Embryonic facial prominence (tissue), 1 donor: ENCODE measurements around the gene MIR17HG.
"Not testable (repeated sequence)": the region's sequence is repeated elsewhere in the genome, so short reads cannot be mapped to it uniquely, and the experiment has no call there.

Source experiments
- DNase-seq: peaks from one replicate; pipeline ENCODE4 v3.0.0-alpha.2; 2016; ENCODE audit errors: extremely low spot score

MIR17HG gene

DNA sequence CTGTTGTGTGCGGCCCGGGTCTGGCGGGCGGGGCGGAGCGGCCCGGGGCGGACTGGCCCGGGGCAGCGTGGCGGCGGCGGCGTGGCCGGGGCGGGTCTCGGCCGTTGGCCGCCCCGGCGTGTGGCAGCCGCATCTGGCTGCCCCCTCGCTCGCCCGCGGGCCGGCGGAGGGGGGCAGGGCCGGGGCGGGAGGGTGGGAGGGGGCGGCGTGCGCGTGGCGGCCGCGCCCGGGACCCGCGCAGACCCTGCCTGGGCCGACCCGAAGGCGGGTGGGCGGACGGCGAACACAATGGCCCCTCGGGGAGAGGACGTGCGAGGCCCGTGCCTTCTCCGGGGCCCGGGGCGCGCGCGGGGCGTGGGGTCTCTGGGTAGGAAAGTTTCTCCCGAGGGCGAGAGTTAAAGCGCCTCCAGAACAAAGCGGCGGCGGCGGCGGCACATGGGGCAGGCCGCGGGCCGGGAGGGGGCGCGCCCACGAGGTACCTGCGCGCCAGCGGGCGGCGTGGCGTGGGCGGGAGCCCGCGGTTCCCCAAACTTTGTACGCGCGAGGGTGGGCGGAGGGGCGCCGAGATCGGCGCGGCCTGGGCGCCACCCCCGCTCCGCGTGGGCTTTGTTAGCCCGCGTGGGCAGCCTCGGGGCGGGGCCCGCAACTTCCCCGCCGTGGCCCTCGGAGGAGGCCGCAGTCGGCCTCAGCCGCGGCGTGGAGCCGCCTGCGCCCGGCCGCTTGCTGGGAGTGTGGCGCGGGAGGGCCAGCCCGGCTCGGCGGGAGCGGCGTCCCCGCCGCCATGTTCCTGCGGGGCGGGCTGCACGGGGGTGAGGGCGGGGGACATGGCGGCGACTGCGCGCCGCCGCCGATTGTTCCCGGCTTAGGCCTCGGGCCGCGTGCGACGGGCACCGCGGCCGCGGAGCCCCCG, 764 bp downstream of the MIR17HG start:
- no peak for DNase-seq

DNA sequence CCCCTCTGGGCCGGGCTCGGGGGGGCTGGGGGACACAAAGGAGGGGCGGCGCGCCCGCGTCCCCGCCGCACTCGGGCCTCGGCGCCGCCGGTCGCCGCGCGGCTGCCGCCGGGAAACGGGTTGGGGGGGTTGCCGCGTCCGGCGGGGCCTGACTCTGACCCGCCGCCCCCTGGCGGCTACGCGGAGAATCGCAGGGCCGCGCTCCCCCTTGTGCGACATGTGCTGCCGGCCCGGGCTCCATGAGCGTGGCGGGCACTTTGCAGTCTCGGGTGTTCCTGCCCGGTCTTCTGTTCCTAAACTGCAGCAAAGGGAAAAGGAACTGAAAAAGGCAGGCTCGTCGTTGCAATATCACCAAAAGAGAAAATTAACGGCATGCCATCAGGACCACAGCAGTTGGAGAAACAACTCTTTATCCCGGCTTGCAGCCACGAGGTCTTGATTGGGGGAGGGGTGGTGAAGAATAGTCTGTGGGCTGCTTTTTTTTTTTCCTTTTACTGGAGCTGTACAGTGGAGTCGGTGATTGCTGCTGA, 1.5 kb downstream of the MIR17HG start:
- peak; percentile 61 for DNase-seq

DNA sequence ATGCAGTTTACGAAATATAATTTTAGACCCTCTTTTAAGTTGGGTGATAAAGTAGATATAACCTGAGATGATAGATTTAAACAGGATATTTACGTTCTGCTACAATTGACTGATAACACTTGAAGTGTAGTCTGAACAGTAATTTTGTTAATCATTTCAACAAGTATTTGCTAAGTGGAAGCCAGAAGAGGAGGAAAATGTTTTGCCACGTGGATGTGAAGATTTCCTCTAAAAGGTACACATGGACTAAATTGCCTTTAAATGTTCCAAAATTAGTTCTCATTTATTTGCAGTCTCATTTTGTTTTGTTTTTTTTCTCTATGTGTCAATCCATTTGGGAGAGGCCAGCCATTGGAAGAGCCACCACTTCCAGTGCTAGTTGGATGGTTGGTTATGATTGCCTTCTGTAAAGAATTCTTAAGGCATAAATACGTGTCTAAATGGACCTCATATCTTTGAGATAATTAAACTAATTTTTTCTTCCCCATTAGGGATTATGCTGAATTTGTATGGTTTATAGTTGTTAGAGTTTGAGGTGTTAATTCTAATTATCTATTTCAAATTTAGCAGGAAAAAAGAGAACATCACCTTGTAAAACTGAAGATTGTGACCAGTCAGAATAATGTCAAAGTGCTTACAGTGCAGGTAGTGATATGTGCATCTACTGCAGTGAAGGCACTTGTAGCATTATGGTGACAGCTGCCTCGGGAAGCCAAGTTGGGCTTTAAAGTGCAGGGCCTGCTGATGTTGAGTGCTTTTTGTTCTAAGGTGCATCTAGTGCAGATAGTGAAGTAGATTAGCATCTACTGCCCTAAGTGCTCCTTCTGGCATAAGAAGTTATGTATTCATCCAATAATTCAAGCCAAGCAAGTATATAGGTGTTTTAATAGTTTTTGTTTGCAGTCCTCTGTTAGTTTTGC, 2.8 kb downstream of the MIR17HG start:
- no peak for DNase-seq

DNA sequence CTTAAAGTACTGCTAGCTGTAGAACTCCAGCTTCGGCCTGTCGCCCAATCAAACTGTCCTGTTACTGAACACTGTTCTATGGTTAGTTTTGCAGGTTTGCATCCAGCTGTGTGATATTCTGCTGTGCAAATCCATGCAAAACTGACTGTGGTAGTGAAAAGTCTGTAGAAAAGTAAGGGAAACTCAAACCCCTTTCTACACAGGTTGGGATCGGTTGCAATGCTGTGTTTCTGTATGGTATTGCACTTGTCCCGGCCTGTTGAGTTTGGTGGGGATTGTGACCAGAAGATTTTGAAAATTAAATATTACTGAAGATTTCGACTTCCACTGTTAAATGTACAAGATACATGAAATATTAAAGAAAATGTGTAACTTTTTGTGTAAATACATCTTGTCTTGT, 3.6 kb downstream of the MIR17HG start:
- no peak for DNase-seq

DNA sequence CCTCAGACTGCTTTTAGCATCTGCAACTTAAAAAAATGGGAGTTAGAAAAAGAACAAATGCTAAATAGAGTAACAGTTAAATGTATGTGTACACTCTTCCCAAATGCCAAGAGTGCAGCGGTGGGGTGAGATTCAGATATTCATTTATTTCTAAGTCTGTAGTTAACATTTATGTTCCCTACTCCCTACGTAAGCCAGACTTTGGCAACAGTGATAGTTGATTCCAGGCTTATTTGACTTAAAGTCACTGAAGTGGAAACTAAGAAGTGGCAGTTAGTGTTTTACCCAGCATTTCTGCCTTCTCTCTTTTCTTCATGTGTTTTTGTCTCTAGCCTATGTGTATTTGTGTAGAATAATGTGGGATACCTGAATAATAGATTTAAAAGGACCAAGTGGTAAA, 4.5 kb downstream of the MIR17HG start:
- no peak for DNase-seq

DNA sequence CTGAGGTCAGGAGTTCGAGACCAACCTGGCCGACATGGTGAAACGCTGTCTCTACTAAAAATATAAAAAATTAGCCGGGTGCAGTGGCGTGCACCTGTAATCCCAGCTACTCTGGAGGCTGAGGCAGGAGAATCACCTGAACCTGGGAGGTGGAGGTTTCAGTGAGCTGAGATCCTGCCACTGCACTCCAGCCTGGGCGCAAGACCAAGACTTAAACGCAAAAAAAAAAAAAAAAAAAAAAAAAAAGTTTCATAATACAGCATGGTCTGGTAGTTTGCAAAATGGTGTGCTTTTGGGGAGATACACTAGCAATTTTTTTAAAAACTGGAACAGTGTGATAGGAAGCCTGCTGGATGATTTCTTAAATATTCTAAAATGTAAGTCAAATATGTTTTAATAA, 5.4 kb downstream of the MIR17HG start:
- not testable (repeated sequence) for DNase-seq

DNA sequence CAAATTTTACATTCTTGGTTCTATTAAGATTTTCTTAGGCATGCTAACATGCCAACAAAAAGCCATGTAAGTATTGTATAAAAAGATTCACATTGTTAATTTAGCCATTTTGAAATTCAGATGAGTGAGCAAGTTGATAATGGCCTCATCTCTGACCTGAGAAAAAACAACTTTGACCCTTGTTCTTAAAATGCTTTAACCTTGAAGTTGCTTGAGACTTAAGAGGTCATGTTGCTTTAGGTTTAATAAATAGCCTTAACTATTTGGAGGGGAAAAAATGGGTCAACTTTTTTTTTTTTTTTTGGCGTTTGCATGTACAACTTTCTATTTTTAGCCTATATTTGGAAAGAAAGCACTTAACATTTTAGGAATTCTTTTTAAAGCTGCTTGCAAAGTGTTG, 6.0 kb downstream of the MIR17HG start:
- no peak for DNase-seq

DNA sequence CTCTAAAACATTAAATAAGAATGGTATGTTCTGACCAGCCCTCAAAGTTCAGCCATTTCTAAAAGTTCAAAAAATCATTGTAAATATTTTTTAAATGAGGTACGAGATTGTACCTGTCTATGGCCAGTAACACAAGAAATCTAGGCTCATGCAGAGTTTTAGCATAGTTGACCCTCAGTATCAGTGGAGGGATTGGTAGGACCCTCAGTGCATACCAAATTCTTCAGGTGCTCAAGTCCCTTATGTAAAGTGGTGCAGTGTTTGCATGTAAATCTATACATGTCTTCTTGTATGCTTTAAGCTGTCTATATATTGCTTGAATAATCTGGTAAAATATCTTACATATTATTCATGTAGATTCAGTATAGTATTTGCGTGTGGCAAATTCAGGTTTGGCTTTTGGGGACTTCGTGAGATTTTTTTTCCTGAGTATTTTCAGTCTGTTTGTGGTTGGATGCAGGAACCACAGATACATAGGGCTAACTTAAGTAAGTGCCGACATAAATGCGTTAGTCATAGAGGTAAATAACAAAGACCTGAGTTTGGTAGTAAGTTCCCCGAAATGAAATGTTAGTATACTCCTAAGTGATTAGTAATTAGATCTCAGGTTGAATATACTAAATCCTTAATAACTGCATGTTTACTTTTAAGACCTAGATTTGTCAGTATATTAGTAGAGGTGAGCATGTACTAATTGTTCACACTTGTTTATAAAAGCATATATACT, 7.8 kb downstream of the MIR17HG start:
- DNase-seq = no peak

DNA sequence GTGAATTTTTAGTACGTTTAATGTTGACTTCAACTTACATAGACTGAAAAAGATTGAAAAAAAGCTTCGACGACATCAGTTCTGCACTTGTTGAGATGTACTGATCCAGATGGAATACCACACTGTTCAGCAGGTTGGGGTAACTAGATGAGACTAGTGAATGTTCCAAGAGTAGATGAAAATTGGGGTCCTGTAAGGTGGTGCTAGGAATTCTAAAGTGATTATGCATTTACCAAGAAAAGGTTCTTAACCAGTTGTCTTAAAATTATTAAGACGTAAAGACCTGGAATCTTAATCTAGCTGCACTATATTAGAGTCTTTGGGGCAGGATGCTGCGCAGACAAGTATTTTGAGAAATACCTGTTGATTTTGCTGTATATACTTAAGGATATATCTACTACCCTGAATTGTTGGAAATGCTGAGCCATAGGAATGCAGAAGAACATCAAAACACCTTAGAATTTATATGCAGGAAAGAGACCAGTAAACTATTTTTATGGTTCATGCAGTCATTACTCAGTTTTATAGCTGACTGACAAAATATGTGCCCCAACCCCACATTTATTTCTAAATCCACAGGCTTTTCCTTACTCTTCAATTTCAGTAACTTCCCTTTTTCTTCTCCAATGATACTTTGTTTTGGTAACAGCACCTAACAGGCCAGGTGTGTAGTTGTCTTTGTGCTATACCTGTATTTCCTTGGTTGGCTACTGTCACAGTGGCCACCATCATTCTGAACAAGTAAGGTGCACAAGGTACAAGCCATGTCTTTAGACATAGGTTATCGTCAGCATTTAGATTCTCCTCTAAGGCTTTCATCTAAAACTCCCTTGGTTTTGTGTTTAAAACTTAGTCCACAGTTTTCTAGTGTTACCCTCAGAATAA, 8.6 kb downstream of the MIR17HG start:
- no peak for DNase-seq

DNA sequence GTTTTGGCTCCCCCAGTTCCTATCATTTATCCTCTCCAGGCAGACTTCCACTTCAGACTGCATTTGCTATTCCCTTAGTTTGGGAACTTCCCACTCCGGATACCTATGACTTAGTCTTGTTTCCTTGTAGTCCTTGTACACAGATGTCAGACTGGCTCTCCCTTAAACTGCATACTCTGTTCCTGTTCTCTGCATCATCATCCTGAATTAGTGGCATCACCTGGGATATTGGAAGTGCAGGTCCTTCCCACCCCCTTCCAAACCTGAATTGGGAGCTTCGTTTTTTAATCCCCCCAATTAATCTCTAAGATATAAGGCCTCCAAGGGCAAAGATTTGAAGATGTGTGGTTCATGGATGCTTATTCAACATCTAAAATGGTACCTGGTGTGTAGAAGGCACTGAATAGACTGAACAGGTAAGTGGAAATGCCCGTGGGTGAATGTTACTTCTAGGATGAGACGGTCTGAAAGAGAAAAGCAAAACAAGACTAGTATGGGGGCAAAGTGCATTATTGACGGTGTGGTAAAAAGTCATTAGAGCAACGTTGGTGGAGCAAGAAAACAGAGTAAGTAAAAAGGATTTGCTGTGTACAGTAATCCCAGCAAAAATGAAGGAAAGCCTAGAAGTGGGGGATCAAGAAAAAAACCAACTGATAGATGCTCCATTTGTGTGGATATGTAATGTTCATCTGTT, 9.6 kb downstream of the MIR17HG start:
- no peak for DNase-seq

DNA sequence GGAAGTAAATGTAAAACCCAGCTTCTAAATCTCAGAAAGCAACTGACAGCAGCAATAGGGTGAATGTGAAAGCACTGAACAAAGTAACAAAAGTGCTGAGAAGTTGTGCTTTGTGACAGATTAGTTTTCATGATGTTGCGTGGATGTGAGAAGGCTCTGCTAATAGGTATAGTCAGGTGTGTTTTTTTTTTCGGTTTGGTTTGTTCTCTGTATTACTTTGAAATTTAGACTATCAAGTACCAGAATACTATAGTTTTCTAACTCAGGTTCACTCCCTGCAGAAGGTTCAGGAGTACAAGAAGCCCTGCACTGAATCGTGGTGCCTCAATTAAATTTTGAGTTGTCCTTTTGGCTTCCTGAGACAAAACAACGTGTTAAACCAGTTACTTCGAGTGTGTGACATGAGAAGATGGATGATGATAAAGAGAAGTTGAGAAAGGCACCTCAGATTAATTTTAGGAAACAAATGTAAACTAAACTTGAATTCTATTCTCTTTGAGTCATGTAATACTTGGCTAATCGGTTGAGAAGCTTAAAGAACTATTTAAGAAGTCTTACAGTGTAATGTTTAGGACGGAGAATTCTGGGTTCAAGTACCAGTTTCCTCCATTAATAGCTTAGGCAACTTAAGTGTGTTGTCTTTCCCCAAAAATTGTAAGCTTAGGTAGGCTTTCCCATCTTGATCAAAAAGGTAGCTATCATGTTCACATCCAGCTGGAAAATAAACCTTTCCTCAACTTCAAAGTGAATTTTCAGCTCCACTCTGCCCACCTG, 10.3 kb downstream of the MIR17HG start:
- DNase-seq = no peak

DNA sequence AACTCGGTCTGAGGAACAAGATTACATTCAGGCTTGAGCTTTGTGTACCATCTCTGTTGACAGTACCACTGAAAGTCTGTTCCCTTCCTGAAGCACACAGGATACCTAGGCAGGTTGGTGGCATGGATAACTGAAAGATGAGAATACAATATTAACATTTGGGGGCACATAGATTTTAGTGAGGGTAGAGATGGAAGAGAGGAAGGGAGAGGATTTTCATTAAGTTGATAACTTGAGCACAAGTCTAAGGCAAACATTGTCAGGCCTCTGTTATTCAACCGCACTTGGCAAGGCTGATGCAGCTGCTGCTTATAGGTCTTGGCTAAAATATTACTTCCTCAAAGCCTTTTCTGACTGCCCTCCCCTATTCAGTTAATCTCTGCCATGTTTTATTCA, 10.9 kb downstream of the MIR17HG start:
- no peak for DNase-seq

DNA sequence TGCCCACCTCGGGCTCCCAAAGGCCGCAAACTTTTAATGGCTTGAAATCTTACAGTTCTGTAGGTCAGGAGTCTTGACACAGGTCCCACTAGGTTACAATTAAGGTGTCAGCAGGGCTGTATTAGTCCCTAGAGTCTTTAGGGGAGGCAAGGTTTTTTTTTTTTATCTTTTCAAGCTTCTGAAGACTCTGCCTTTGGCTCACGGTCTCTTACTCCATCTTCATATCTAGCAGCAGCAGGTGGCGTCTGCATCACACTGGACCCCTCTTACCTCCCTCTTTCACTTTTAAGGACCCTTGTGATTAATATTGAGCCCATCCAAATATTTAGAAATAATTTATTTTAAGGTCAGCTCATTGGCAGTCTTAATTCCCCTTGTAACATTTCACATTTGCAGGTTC, 11.6 kb downstream of the MIR17HG start:
- DNase-seq = no peak

DNA sequence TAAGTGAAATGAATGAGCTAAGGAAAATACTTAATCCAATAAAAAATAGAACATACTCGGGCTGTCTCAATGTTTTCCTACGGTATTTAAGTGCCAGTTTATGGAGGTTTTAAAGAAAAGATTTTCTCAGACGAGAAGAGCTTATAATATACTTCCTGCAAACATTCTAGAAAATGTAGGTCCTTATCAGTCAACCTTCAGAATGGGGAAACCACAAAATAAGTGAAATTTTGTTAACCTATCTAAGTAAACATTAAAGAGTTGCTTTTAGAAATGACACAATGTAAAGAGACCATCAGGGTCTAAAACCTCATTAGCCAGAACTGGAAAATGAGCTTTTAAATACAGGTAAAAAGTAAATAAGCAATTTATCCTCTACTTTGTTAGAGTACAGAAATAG, 12.1 kb downstream of the MIR17HG start:
- DNase-seq = no peak

DNA sequence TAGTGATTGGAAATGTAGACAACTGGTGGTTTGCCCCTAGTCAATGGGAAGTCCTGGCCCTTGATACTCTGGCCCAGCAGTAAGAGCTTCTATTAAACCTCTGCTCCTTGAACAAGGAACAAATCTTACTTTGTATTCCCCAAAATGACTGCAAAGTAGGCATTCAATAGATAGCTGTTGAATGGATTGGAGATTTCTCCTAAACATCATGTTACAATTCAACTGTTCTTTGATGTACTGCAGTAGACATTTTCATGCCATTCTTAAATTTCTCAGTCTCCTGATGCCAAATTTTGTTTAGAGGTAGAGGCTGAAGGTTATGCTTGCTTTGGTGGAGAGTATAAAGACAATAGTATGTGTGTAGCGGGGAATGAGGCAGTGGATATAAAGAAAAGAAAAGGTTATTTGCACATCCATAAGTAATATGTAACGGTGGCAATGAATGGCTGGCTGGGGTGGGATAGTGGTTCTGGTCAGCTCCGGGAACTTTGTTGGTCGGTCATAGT, 12.8 kb downstream of the MIR17HG start:
- DNase-seq = no peak

DNA sequence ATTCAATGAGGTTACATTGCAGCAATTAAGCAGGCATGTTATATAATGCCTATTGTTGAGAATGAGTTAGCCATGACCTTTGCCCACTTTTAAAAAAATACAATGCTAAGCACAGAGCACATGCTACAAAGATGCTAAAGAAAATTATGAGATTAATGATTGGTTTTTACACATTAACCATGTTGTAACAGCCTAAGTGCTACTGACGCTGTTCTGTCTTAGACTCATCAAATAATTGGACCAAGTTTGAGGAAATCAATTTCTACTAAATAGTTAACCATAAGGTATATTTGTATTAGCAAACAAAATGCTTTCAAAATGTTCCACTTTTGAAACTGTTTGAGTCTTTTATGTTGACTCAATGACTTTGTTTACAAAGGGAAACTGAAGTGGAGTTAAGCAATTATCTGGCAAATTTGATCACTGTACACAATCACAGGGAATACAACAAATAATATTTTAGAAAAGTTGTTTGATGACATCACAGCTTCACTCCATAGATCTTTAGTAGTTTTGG, 14.3 kb downstream of the MIR17HG start:
- DNase-seq = no peak

DNA sequence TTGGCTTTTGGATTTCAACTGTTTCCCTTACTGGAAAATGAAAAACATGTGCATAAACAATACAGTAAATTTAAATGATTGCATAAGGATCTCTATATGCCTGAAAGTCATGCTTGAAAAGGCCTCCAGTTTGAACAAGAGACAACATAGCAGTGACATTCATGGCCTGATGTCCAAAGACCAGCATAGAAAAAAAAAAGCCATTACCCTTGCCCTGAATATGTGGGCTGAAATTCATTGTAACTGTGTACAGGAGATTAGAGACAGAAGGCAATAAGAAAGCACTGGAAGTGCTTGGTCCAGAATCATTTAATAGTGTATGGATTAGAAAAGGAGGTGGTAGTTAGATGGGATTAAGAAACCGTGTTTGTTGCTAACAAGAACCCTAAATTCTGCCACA, 15.4 kb downstream of the MIR17HG start:
- no peak for DNase-seq

DNA sequence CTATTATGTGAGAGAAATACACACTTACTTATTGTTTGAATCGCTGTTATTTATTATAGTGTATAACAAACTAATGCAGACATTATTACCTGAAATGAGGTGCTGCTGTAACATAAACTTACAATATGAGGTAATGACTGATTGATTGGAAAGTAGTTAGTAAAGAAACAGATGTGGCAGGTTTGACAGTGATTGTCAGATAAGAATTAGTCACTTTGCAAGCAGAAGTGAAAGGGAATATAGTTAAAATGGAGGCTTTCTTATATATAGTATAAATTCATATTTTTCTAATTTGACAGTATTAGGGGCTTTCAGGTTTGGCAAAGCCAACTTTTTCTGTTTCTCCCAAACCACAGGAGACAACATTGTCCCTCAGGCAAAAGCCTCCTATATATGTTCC, 20.6 kb downstream of the MIR17HG start:
- DNase-seq = no peak
